Right renal cortex interstitium (tissue), 3 donors: ENCODE data around the gene ZNF546. TPM values are rescaled to one million over a fixed set of nuclear protein-coding genes. Genes with fewer than 3 reads are reported as not detected.
A peak's percentile ranks its signal among the peaks of the same experiment; 100 is the strongest.
"Not testable (repeated sequence)": the region's sequence is repeated elsewhere in the genome, so short reads cannot be mapped to it uniquely, and the experiment has no call there.

ENCODE experiments used
- DNase-seq, 3 donors: peaks; one replicate each; pipeline ENCODE4 v3.0.0-alpha.2; 2013; ENCODE audit warnings: low read depth in 3 of 3, low spot score in 2 of 3
- polyA plus RNA-seq, 3 donors: library from polyadenylated mRNA; unstranded; fragments of 120-200 nt; gene quantifications; one replicate each; pipeline ENCODE4 v1.2.1, GENCODE V29; 2013; ENCODE audit not compliant: insufficient read length in 3 of 3

The ZNF546 gene
- polyA plus RNA-seq, 3 donors = 4.9 to 6.2 (median 6.1) TPM

- no peak for DNase-seq
These were observed 13.1 kb upstream of the ZNF546 start for GRCh38 chr19:39983695-39984300.

GRCh38 chr19:39986643-39987042, 10.2 kb upstream of the ZNF546 start:
- no peak for DNase-seq

DNA sequence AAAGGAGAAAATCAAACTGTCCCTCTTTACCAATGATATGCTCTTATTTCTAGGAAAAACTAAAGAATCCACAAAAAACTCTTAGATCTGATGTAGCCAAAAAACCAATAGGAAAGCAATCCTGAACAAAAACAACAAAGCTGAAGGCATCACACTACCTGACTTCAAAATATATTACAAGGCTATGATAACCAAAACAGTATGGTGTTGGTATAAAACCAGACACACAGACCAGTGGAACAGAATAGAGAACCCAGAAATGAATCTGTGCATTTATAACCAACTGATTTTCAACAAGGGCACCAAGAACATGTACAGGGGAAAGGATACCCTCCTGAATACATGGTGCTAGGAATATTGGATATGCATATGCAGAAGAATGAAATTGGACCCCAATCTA, 9.7 kb upstream of the ZNF546 start:
- DNase-seq = no peak

DNA sequence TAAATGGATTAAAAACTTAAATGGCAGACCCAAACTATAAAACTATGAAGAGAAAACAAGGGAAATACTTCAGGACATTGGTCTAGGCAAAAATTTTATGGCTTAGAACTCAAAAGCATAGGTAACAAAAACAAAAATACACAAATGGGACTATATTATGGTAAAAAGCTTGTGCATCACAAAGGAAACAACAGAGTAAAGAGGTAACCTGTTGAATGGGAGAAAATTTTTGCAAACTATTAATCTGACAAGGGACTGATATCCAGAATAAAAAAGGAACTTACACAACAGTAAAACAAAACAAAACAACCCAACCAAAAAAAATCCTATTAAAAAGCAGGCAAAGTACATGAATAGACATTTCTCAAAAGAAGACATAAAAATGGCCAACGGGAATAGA, 9.3 kb upstream of the ZNF546 start:
- no peak for DNase-seq

DNA sequence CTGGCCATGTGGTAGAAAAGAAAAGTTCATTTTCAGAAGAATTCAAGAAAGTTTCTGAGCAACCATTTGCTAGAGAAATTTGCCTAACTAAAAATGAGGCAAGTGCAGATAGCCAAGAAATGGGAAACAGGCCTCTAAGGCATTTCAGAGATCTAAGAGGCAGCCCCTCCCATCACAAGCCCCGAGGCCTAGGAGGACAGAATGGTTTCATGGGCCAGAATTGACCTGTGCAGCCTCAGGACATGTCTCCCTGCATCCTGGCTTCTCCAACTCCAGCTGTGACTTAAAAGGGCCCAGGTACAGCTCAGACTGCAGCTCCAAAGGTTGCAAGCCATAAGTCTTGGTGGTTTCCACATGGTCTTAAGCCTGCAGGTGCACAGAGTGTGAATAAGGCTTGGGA, 3.3 kb upstream of the ZNF546 start:
- no peak for DNase-seq

GRCh38 chr19:39994361-39994760, 2.5 kb upstream of the ZNF546 start:
- DNase-seq = no peak

DNA sequence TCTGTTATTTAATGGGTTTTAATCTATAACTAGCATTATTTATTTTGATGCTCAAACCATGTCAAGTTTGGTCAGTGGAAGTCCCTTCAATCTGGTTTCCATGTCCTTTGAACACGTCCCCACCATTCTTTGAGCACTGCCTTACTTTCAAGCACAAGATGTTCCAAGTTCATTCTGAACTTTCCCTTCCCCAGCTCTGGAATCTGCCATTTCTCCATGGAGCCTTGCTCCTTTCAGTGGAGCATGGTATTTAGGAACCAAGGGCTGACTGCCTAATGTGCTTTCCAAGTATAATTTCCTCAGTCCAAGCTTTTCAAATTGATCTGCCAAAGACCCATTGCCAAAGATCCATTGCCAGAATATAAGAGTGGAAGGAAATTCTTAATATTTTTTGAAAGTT, 1.1 kb upstream of the ZNF546 start:
- no peak for DNase-seq

- peak; percentile 18 to 27 (median 19) for DNase-seq
These were observed 546 bp upstream of the ZNF546 start for GRCh38 chr19:39996218-39996810.

- DNase-seq = no peak
These were observed 867 bp downstream of the ZNF546 start for GRCh38 chr19:39997638-39998216.

- DNase-seq = no peak
These were observed 1.6 kb downstream of the ZNF546 start for GRCh38 chr19:39998501-39998900.

GRCh38 chr19:40005691-40006272, 8.9 kb downstream of the ZNF546 start:
- DNase-seq = no peak

DNA sequence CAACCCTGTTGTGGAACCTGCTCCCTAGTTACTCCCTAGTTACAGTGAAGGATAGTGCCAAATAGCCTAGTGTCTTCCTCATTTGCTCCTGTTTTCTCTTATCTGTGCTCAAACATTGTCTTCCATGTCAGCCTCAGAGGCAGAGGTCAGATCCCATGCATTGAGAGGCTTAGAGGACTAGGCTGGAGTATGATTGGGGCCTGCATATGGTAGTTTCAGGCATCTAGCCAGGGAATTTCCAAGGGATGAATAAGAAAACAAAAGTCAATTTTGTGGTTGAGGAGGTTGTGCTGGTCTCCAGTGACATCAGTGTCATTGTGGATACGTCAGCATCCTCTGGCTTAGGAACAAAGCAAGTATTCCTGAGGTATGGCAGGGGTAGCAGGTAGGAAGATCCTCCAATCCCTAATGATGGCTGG, 9.4 kb downstream of the ZNF546 start:
- DNase-seq = no peak

- no peak for DNase-seq
These were observed 12.8 kb downstream of the ZNF546 start for GRCh38 chr19:40009674-40010073.

GRCh38 chr19:40013991-40014390, 17.1 kb downstream of the ZNF546 start:
- DNase-seq = no peak

- no peak for DNase-seq
These were observed 27.1 kb downstream of the ZNF546 start for GRCh38 chr19:40023969-40024368.

- DNase-seq = no peak
These were observed 29.2 kb downstream of the ZNF546 start for GRCh38 chr19:40025938-40026596.

DNA sequence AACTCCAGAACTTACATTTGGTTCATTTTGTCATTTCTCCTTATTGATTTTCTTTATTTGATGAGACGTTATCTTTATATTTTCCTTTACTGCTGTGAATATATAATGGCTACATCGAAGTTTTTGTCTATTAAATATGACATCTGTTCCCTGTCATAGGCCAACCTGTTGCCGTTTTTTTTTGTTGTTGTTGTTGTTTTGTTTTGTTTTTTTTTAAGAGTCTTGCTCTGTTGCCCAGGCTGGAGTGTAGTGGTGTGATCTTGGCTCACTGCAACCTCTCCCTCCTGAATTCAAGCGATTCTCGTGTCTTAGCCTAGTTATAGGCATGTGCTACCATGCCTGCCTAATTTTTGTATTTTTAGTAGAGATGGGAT, 29.7 kb downstream of the ZNF546 start:
- DNase-seq = no peak

DNA sequence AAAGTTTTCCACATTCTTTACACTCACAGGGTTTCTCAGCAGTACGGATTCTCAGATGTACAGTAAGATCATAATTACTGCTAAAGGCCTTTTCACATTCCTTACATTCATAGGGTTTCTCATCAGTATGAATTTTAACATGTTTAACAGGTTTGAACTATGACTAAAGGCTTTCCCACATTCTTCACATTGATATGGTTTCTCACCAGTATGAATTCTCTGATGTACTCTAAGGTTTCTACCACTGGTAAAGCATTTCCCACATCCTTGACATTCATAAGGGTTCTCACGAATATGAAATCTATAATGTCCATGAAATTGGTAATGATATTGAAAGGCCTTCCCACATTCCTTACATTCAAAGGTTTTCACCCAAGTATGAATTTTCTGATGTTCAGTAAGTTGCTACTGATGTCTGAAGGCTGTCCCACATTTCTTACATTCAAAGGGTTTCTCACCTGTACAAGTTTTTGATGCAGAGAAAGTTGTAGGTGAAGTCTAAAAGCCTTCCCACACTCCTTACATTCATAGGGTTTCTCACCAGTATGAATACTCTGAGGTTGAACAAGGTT, 37.2 kb downstream of the ZNF546 start:
- DNase-seq = no peak

- no peak for DNase-seq
These were observed 39.1 kb downstream of the ZNF546 start for GRCh38 chr19:40035996-40036395.

- DNase-seq = not testable (repeated sequence)
These were observed 41.2 kb downstream of the ZNF546 start for GRCh38 chr19:40038047-40038446.

DNA sequence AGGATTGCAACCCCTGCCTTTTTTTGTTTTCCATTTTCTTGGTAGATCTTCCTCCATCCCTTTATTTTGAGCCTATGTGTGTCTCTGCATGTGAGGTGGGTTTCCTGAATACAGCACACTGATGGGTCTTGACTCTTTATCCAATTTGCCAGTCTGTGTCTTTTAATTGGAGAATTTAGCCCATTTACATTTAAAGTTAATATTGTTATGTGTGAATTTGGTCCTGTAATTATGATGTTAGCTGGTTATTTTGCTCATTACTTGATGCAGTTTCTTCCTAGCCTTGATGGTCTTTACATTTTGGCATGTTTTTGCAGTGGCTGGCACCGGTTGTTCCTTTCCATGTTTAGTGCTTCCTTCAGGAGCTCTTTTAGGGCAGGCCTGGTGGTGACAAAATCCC, 44.9 kb downstream of the ZNF546 start:
- DNase-seq = not testable (repeated sequence)
